HG03520 (cell line): ENCODE measurements around the gene WNK3.

Source experiments
- ATAC-seq: cut with Tn5 transposase; IDR thresholded peaks from one replicate; pipeline ENCODE4 v1.9.1; 2021; ENCODE audit warnings: mild to moderate bottlenecking, moderate library complexity; ENCODE audit not compliant: unreplicated experiment

The WNK3 gene

DNA sequence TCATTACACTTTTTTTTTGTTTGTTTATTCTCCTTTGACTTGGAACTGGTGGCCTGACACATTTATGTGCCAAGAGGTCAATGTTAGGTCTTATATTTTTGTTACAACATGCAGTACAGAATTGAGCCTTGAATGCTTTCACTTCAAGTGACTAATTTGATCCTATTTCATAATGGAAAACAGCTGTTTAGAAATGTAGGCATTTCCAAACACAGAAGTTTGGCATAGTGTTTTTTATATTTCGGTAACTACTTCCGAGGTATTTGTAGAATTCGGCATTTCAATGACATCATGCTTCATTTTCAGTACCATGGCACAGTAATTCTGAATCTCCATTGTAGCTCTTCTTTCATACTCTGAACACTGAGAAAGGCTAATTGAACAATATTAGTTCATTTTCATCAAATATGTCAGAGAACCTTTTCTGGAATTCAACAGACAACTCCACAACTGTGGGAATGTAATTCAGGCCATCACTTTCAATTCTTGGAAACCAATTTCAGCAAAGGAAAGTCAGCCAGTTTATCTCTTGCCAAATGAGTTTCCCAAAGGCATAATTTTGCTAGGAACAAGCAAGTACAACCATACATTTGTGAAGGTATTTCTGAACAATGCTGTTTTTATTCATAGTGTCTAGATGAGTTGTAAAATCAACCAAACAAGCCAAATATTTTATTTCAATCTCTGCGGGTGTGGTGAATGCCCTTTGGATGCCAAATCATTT, 186.2 kb downstream of the WNK3 start:
- no peak for ATAC-seq

DNA sequence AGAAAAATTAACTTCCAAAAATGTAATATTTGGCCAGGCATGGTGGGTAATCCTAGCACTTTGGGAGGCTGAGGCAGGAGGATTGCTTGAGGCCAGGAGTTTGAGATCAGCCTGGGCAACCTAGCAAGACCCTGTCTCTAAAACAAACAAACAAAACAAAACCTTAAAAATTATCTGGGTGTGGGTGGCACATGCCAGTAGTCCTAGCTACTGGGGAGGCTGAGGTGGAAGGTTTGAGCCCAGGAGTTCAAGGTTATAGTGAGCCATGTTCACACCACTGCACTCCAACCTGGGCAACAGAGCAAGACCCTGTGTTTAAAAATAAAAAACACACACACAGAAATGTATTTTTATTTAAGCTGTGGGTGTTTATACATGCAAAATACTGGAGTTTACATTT, 186.8 kb downstream of the WNK3 start:
- ATAC-seq = no peak

DNA sequence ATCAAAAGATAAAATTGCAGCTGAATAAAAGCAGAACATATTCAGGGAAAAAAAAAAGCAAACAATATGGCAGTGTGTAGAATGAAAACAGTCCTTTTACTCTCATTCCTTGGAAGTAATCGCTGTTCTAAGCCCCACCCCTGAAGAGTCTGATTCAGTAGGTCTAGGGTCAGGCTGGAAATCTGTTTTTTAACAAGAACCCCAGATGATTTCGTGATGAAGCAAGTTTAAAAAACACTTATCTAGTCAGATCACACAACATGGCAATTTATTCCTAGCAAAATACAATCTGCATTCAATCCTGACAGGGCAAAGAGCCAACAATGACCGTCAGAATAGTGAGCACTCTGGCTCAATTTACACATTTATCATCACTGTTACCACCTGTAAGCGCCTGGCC, 190.9 kb downstream of the WNK3 start:
- ATAC-seq = no peak

DNA sequence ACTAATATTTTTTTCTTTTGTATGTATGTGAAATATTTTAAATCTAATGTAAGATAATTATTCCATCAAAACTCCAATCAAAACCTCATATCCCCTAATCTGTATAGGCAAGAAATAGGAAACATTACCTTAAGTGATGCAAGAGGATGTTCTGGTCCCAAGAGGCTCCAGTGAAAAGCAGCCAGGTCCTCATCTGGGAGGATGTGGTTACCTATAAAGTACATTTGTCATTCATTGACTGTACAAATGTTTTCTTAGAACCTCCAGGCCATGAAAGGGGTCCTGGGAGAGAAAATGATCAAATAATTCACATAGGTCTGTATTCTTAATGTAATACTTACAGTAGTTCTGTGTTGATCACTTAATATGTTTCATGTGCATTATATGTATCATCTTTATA, 200.3 kb downstream of the WNK3 start:
- ATAC-seq = no peak
